H7 (cell line): ENCODE data around the gene SS18L1. TPM values are rescaled to one million over a fixed set of nuclear protein-coding genes. Genes with fewer than 3 reads are reported as not detected.

ENCODE experiments used
- DNase-seq: peaks from one replicate; pipeline ENCODE4 v3.0.0; 2012
- H3K27me3 ChIP-seq: 2 replicates; pipeline ENCODE4 v1.6.0; 2011; ENCODE audit warnings: mild to moderate bottlenecking, low read length; ENCODE audit not compliant: control insufficient read depth, insufficient read depth
- H3K36me3 ChIP-seq: replicated peaks from 2 replicates; pipeline ENCODE4 v1.5.1; 2011; ENCODE audit warnings: low read length; ENCODE audit not compliant: control insufficient read depth, insufficient read depth
- H3K4me3 ChIP-seq: 2 replicates; pipeline ENCODE4 v1.5.1; 2011; ENCODE audit warnings: low read depth, mild to moderate bottlenecking, control low read depth, low read length, moderate library complexity; ENCODE audit not compliant: insufficient read depth
- total RNA-seq: library from RNA; depleted of rRNA; stranded (reverse); fragments of >200 nt; shearing (Covaris generic); gene quantifications from 2 replicates; pipeline ENCODE4 v1.2.3, GENCODE V29; 2014

SS18L1 gene
- total RNA-seq, 1 experiment from 2014 or later: 15.1 TPM

DNA sequence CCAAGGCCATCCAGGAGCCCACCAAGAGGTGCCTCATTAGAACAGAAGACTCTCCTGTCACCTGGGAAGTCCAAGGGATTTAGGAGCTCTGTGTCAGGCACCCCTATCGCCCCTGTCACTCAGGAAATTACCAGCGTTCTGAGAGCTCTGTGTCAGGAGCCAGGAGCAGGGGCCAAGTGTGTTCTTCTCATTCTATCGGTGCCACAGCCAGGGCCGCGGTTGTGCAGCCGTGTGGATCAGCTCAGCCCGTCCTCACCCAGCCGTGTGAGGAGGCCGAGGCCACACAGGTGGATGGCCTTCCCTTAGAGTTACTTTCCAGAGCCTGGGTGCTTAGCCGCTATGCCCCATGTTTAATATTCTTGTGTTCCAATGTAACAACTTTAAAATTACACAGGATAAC is 49.1 kb downstream of the SS18L1 start:
- DNase-seq: no peak
- Histone ChIP-seq H3K27me3 (no peaks in the 10 kb centered on the region), H3K4me3 (no peak overlapping the region), H3K36me3 (no peaks in the 10 kb centered on the region; the same call in 1 of the 2 replicates)

DNA sequence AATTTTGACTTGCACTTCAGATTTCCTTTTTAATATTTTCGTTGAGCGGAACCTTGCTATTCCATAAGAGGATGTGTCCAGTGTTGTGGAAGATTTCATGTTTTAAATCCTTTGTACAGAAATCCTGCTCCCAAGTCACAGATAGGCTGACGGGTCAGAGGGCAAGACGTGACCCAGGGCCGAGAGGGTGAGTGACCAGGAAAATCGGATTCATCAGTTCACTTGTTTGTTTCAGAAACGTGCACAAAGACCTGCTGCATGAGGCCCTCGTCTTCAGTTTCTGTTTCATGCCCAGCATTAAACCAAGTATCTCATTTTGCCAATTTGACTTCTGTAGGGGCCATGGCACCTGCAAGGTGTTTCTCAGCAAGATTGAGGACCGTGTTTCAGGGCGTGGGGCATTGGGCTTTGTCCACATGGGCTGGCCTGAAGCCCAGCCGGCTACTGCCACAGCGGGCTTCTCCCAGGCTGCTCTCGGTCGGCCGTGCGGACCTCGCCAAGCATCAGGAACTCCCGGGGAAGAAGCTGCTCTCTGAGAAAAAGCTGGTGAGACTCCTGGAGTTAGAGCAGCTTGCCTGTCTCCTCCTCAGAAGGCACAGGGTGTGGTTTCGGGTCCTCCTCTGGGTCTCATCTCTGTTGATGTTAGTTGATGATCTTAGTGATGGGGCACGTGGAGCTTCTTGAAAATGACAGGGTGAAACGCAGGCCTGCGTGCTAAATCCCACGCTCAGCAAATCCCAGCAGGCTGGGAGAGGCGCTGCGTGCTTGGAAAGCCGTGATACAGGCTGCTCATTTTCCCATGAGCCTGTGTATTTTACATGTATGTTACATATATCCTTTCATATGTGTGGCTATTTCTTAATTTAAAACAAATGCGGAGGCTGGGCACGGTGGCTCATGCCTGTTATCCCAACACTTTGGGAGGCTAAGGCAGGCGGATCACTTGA is 49.8 kb downstream of the SS18L1 start:
- no peak for DNase-seq
- no peaks in the 10 kb centered on the region; the same call in none of the 2 replicates for H3K36me3 ChIP-seq

DNA sequence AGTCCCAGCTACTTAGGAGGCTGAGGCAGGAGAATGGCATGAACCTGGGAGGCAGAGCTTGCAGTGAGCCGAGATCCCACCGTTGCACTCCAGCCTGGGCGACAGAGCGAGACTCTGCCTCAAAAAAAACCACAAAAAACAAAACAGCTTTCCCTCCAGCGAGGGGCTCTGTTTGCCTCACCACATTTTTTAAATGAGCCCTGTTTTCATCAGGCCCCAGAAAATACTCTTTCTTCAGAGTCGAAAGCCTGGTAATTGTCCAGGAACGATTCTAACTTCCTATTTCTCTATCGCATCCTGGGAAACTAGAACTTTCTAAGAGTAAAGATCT is 51.5 kb downstream of the SS18L1 start:
- Histone ChIP-seq H3K4me3 (no peak overlapping the region), H3K36me3 (peaks cover 3% of the 10 kb centered on the region), H3K27me3 (no peaks in the 10 kb centered on the region)
- no peak for DNase-seq

More for the DNA sequence above, 49.8 kb downstream of the SS18L1 start:
- no peaks in the 10 kb centered on the region for H3K27me3 ChIP-seq
- H3K4me3 ChIP-seq: no peak overlapping the region

DNA sequence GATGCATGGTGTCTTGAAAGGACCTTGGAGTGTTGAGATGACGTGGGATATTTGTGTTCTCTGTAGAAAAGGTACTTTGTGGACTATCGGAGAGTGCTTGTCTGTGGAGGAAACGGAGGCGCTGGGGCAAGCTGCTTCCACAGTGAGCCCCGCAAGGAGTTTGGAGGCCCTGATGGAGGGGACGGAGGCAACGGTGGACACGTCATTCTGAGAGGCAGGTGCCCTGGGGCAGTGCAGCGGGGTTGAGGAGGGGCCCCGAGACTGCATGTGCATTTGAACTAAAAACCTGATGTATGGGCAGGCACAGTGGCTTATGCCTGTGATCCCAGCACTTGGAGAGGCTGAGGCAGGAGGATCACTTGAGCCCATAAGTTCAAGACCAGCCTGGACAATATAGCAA is 52.2 kb downstream of the SS18L1 start:
- Histone ChIP-seq H3K27me3 (no peaks in the 10 kb centered on the region), H3K4me3 (no peak overlapping the region), H3K36me3 (peaks cover 6% of the 10 kb centered on the region)
- DNase-seq: no peak

DNA sequence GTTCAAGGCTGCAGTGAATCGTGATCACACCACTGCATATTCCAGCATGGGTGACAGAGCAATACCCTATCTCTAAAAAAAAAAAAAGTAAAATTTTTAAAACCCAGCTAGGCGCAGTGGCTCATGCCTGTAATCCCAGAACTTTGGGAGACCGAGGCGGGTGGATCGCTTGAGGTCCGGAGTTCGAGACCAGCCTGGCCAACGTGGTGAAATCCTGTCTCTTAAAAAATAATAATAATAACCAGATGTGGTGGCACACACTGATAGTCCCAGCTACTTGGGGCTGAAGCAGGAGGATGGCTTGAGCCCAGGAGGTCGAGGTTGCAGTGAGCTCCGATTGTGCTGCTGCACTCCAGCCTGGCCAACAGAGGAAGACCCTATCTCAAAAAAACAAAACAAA is 52.7 kb downstream of the SS18L1 start:
- Histone ChIP-seq H3K27me3 (no peaks in the 10 kb centered on the region), H3K36me3 (peaks cover 6% of the 10 kb centered on the region), H3K4me3 (no peak overlapping the region)
- no peak for DNase-seq

DNA sequence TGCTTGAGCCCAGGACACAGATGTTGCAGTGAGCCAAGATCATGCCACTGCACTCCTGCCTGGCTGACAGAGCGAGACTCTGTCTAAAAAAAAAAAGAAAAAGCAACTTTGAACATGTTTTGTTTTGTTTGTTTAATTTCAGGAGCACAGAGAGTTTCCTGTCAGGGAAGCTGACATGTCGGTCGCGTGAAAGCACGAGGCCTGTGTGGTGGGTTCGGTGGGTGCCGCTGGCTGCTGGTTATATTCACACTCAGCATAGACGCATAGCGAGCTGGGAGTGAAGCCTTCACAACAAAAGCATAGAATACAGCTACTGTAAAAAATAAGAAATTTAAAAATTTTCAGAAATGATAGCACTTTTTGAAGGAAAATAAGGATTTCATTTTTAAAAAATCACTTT is 53.7 kb downstream of the SS18L1 start:
- no peak overlapping the region for H3K4me3 ChIP-seq
- no peak for DNase-seq
- H3K27me3 ChIP-seq: no peaks in the 10 kb centered on the region
- peaks cover 6% of the 10 kb centered on the region for H3K36me3 ChIP-seq

DNA sequence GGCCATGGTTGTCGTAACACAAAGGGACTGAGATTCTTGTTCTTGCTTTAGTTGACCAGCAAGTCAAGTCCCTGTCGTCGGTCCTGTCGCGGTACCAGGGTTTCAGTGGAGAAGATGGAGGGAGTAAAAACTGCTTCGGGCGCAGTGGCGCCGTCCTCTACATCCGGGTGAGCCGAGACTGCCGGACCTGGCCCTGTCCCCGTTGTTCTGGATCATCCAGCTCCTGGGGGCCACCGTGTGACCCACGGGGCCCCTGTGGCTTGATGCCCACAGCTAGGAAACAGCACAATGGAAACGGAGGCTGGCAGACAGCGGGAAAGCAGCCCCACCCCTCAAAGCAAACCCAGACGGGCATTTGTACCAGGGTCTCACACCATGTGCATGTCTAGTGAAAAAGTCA is 54.2 kb downstream of the SS18L1 start:
- Histone ChIP-seq H3K4me3 (no peak overlapping the region), H3K36me3 (peaks cover 6% of the 10 kb centered on the region), H3K27me3 (no peaks in the 10 kb centered on the region)
- no peak for DNase-seq

DNA sequence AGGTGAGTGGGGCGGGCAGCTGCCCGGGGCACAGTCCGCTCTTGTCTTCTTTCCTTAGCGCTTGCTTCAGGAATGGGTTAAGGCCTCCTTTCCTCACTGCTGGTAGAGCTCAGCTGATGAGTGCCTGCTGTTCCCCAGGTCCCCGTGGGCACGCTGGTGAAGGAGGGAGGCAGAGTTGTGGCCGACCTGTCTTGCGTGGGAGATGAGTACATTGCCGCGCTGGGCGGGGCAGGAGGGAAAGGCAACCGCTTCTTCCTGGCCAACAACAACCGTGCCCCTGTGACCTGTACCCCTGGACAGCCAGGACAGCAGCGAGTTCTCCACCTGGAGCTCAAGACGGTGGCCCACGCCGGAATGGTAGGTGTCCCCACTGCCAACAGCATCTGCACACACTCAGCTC is 54.9 kb downstream of the SS18L1 start:
- no peak for DNase-seq
- Histone ChIP-seq H3K36me3 (peaks cover 6% of the 10 kb centered on the region), H3K27me3 (no peaks in the 10 kb centered on the region), H3K4me3 (no peak overlapping the region)

DNA sequence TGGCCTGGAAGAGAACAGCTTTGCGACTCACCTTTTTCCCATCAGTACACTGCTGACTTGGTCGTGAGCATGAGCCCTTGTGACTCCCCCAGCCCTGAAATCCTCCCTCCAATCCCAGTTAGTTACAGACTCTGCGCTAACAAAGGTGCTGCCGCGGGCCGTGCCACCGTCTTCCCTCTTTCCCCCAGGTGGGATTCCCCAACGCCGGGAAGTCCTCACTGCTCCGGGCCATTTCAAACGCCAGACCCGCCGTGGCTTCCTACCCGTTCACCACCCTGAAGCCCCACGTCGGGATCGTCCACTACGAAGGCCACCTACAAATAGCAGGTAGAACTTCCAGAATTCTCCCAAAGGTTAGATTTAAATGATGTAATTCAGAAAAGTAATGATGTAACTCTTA is 55.4 kb downstream of the SS18L1 start:
- no peak for DNase-seq

DNA sequence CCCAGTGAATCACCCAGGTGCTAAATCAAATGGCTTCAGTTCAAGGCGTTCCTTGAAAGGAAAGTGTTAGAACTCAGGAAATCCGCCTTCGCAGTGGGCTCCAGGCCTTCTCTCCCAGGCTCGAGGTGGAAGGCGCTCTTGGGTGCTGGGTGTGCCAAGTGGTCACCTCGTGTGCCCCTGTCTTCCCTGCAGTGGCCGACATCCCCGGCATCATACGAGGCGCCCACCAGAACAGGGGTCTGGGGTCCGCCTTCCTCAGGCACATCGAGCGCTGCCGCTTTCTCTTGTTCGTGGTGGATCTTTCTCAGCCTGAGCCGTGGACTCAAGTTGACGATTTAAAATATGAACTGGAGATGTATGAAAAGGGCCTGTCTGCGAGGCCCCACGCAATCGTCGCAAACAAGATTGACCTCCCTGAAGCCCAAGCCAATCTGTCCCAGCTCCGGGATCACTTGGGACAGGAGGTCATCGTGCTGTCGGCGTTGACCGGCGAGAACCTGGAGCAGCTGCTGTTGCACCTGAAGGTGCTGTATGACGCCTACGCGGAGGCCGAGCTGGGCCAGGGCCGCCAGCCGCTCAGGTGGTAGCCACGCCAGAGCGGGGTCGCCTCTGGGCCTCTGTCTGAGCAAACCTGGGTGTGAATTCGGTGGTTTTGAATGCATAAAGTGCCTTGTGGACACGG is 57.1 kb downstream of the SS18L1 start:
- Histone ChIP-seq H3K4me3 (no peak overlapping the region), H3K36me3 (peaks cover 6% of the 10 kb centered on the region), H3K27me3 (no peaks in the 10 kb centered on the region)
- DNase-seq: no peak

More for the DNA sequence above, 55.4 kb downstream of the SS18L1 start:
- Histone ChIP-seq H3K36me3 (peaks cover 6% of the 10 kb centered on the region), H3K4me3 (no peak overlapping the region), H3K27me3 (no peaks in the 10 kb centered on the region)

DNA sequence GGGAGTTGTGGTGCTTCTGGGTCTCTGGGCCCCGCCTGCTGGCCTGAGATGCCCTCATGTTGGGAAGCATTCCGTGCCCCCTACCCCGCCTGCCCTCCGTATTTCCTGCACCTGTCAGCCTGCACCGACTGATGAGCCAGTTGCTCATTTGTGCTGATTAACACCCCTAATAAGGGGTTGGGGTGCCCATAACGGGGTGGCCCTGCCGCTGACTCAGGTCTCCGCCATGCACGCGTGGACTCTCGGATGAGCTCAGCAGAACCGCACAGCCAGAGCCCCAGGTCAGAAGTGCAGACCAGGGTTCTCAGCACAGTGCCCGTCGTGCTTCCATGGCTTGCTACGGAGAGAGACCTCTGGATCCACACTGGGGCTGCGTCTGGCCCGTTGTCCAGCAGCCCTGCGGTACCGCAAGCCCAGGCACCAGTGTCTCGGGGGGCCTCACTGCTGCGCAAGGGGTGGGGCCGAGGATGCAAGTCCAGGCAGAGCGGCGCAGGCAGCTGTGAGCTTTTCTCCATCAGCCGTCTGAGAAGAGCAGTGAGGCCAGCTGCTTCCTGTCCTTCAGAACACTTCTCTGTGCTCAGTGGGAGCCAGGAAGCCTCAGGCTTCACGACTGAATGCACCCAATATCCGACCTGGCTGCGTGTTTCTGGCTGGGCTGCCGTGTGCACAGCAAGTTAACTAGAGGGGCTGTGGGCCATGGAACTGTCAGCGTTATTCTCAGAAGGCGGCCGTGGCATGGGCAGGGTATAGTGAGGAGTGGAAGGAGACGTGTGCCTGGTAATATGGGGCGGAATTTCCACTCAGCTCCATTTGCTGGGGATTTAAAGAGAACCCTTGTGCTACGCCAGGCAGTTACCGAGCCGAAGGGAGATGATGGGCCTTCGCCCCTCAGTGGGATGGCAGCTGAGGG is 57.9 kb downstream of the SS18L1 start:
- DNase-seq: no peak
- Histone ChIP-seq H3K27me3 (no peaks in the 10 kb centered on the region), H3K36me3 (peaks cover 6% of the 10 kb centered on the region), H3K4me3 (no peak overlapping the region)

DNA sequence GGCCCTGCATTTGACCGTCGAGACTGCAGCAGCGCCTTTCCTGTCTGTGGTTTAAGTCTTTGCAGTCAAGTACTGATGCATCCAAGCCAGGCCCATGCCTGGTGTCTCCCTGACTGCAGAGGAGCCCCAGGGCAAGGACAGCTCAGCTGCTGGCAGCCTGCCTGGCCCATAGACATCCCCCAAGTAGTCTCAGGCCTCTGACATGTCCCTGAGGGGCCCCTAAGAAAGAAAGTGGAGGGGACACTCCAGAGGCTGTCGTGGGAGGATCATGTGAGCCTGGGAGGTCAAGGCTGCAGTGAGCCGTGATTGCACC is 58.5 kb downstream of the SS18L1 start:
- Histone ChIP-seq H3K36me3 (peaks cover 6% of the 10 kb centered on the region), H3K27me3 (no peaks in the 10 kb centered on the region), H3K4me3 (no peak overlapping the region)
- no peak for DNase-seq

DNA sequence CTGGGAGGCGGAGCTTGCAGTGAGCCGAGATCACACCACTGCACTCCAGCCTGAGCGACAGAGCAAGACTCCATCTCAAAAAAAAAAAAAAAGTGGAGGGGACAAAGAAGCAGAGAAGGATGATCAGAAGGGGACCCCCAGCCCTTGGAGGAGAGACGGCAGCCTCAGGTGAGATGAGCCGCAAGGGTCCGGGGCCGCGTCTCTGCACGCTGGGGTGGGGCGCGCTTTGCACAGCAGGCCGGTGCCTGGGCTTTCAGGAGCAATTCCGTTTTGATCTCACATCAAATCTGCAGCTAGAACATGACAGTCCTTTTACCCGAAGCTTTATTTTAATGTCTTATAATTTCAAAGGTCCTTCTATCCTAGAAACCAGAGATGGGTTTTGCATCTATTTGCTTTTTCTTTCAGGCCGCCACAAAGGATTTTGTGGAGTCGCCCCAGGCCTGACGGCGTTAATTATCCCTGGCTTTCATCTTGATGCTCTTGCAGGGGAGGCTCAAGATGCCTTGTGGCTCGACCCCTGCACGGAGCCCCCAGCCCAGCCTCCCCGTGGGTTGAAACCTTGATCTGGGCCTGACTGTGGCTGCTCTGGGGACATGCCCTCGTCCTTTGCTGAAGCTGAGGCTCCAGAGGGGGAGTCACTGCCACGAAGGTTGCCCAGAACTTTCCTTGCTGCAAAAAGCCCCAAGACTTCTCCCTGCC is 59.3 kb downstream of the SS18L1 start:
- Histone ChIP-seq H3K4me3 (no peak overlapping the region), H3K27me3 (no peaks in the 10 kb centered on the region), H3K36me3 (peaks cover 6% of the 10 kb centered on the region)
- DNase-seq: no peak

DNA sequence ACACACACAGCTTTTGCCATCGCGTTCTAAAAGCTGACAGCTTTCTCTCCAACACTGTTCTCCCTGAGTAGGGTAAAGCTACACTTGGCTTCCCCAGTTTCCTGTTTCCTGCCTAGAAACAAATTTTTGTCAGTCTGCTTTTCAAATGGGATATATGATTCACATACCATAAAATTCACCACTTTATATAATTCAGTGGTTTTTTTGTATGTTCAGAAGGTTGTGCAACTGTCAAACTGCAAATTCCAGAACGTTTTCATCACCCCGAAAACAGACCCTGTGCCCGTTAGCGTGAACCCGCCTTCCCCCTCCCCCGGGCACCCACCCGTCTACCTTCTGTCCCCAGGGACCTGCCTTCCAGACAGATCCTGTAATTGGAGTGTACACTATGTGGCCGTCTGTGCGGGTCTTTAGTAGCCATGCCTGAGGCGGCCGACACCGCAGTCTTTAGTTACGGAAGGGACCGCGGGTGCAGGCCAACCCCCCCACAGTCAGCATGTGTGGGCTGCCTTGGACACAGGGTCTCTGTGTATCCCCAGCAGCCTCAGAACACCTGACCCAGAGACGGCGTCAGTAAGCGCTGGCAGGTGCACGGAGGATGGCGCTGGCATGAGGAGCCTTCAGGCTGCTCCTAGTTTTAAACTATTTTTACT is 59.9 kb downstream of the SS18L1 start:
- Histone ChIP-seq H3K27me3 (no peaks in the 10 kb centered on the region), H3K4me3 (no peak overlapping the region), H3K36me3 (peaks cover 6% of the 10 kb centered on the region)
- DNase-seq: no peak
